GM19193 (cell line): ENCODE results near the gene AFMID.

ENCODE experiments used
- POLR2A ChIP-seq: IDR thresholded peaks from 4 replicates; pipeline ENCODE4 v1.6.1; 2011; ENCODE audit not compliant: insufficient read depth, insufficient read length; ENCODE audit errors: extremely low read depth

The AFMID gene

DNA sequence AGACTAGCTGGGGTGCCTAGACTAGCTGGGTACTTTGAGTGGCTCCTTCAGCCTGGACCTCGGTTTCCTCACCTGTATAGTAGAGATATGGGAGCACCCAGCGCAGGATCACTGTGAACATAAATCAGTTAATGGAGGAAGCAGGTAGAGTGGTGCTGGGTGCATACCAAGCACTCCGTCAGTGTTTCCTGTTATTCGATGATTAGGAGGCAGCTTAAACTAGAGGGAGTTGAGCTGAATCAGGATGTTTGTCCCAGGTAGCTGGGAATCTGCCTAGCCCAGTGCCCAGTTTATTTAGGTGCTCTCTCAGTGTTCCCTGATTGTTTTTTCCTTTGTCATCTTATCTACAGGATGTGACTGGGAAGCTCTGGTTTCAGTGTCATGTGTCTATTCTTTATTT is 35.9 kb downstream of the AFMID start:
- TF ChIP-seq POLR2A, result no peak

DNA sequence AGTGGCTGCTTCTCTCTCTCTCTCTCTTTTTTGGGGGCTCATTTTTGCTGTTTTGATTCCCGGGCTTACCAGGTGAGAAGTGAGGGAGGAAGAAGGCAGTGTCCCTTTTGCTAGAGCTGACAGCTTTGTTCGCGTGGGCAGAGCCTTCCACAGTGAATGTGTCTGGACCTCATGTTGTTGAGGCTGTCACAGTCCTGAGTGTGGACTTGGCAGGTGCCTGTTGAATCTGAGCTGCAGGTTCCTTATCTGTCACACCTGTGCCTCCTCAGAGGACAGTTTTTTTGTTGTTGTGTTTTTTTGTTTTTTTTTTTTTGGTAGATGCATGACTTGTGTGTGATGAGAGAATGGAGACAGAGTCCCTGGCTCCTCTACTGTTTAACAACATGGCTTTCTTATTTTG is 36.6 kb downstream of the AFMID start:
- TF ChIP-seq POLR2A, result no peak

DNA sequence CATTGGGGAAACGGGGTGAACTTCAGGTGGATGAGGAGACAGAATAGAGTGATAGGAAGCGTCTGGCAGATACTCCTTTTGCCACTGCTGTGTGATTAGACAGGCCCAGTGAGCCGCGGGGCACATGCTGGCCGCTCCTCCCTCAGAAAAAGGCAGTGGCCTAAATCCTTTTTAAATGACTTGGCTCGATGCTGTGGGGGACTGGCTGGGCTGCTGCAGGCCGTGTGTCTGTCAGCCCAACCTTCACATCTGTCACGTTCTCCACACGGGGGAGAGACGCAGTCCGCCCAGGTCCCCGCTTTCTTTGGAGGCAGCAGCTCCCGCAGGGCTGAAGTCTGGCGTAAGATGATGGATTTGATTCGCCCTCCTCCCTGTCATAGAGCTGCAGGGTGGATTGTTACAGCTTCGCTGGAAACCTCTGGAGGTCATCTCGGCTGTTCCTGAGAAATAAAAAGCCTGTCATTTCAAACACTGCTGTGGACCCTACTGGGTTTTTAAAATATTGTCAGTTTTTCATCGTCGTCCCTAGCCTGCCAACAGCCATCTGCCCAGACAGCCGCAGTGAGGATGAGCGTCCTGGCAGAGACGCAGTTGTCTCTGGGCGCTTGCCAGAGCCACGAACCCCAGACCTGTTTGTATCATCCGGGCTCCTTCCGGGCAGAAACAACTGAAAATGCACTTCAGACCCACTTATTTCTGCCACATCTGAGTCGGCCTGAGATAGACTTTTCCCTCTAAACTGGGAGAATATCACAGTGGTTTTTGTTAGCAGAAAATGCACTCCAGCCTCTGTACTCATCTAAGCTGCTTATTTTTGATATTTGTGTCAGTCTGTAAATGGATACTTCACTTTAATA is 37.3 kb downstream of the AFMID start:
- no peak for TF ChIP-seq POLR2A

DNA sequence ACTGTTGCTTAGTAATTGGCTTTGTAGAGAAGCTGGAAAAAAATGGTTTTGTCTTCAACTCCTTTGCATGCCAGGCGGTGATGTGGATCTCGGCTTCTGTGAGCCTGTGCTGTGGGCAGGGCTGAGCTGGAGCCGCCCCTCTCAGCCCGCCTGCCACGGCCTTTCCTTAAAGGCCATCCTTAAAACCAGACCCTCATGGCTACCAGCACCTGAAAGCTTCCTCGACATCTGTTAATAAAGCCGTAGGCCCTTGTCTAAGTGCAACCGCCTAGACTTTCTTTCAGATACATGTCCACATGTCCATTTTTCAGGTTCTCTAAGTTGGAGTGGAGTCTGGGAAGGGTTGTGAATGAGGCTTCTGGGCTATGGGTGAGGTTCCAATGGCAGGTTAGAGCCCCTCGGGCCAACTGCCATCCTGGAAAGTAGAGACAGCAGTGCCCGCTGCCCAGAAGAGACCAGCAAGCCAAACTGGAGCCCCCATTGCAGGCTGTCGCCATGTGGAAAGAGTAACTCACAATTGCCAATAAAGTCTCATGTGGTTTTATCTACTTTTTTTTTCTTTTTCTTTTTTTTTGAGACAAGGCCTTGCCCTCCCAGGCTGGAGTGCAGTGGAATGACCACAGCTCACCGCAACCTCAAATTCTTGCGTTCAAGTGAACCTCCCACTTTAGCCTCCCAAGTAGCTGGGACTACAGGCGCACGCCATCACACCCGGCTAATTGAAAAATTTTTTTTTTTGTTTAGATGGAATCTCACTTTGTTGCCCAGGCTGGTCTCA is 38.1 kb downstream of the AFMID start:
- TF ChIP-seq POLR2A, result no peak

DNA sequence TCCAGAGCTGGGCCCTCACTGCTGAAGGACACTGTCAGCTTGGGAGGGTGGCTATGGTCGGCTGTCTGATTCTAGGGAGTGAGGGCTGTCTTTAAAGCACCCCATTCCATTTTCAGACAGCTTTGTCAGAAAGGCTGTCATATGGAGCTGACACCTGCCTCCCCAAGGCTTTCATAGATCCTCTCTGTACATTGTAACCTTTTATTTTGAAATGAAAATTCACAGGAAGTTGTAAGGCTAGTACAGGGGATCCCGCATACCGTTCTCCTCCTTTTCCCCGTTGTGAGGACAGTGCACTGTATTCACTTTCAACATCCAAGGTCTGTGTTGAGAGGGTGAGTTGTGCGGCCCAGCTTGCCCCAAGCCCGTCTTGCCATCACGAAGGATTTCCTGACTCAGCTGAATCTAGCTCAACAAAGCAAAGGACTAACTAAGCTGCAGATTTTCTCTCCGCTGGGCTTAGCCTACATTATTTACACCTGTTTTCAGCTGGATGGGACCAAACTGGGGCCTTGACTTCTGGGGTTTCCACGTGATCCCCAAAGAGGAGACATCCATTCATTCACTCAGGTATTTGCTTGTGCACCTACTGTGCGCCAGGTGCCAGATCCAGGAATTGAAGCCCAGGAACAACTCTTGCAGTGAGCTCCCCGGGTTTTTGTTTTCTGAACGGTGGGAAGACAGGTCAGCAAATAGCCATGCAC is 39.0 kb downstream of the AFMID start:
- no peak for TF ChIP-seq POLR2A

DNA sequence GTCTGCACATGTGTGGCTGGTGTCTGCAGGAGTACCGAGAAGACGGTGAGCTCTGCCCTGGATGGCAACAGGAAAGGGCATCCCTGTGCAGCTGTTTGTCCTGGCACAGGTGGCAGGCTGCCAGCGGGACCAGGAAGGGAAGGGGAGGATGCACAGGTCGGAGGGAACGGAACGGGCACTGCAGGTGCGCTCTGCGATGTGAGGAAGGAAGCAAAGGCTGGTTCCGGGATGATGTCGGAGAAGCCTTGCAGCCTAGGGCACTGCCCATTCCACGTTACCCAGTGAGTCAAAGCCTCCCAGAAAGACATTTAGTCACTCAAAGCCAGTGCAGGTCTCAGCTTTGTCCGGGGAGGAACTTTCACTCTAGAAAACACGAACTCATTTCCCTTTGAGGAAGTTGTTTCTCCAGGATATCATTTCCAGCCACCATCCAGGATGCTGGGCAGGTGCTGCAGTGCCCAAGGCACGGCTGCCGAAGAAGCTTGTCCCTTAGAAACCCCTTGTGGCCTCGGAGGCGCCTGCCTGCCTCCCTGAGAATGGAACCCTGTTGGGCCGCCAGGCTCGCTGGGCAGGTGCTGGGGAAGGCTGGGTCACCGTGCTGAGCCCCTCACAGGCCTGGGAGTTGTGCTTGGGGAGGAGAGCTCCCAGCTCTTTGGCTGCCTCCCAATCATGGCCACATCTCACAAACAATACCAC is 39.7 kb downstream of the AFMID start:
- TF ChIP-seq POLR2A, result no peak

DNA sequence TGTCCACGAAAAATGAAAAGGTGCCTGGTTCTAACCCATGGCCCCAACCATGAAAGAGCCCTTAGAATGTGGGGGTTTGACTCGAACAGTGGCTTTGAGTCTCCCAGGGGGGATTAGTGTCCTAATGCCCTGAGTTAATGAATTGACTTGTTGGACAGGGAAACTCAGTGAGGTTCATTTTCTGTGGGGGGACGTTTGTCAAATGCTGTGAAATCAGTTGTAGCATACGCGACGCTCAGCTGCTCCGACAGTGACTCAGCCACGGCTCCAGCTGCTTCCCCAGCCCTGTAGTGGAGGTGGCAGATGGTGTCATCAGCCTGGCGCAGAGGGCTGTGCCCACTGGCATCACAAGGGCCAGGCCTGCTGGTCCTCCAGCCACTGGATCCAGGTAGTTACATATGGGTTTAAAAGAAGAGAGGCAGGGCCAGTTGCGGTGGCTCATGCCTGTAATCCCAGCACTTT is 40.3 kb downstream of the AFMID start:
- no peak for TF ChIP-seq POLR2A

DNA sequence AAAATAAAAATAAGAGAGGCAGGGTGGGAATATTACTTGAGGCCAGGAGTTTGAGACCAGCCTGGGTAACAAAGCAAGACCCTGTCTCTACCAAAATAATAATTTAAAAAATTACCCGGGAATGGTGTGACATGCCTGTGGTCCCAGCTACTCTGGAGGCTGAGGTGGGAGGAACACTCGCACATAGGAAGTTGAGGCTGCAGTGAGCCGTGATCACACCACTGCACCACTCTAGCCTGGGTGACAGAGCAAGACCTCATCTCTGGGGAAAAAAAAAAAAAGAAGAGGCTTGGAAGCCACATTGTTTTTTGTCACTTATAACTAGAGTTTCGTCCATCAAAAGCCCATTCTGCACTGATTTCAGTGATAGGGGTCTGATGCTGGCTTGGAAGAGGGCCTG is 41.0 kb downstream of the AFMID start:
- no peak for TF ChIP-seq POLR2A

DNA sequence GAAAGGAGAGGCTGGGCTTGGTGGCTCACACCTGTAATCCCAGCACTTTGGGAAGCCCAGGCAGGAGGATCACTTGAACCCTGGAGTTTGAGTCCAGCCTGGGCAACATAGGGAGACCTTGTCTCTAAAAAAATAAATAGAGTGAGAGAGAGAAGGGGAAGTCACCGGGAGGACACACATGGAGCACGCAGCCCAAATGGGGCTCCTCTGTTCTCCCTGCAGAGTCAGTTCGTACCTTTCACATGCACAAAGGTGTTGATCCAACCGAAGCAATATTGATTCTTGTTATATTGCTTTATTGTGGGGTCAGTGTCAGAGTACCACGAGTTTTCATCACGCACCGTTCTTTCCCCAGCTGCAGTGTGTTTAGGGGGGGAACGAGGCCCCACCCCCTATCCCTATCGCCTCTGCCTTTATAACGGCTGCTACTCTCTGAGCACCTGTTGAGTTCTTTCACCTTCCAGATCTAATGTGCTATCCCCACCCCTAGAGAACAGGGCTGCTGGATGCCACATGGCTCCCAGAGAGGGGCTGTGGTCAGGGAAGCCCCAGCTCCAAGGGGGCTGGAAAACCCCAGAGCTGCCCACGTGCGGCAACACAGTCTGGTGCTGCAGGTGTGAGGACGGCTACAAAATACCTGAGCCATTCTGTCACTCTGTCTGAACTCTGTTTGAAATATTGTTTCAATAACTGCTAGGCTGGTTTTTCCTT is 43.2 kb downstream of the AFMID start:
- TF ChIP-seq POLR2A, result no peak

DNA sequence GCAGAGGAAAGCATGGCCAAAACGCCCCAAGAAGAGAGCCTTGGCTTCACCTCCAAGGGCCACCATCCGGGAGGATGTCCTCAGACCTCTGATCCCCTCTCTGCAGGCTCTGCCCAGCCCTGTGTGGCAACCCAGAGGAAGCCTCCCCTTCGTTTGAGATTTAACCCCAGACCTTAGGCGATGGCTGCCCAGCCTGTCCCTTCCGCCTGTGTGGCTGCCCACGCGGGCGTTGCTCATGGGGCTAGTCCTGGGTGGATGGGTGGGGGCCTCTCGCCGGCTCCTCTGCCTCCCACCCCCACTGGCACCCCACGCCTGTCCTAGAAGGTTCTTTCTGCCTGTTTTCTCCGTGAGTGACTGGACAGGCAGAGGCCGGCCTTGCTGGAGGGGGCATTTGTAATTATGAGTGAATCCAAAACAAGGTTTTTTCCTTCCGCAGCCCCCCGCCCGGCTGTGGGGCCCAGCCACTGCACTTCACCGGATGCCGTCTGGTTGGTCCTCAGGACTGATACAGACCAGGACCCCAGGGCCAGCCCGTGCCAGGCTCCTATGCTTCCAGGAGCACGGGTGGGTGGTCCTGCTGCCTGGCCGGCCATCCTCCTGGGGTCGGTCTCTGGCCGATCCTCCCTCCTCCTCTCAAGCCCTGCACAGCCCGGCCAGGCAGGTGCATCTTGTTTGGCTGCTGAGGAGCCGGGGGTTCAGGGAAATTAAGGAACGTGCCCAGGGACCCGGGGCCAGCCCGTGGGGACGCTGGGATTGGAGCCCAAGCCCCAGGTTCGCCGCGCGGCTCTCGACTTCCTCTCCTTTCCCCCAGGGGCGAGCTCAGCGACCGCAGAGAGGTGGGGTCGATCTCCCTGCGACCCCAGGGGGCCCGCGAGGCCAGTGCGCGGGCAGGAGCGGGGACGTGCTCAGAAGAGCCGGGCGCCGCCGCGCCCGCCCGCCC is 44.1 kb downstream of the AFMID start, which contains the start of gene TMEM235:
Gene TMEM235, plus strand, starts transcription at position 636 of the 940 bp plus-strand sequence. CDS start 393 bp downstream, outside the sequence.
- no peak for TF ChIP-seq POLR2A

DNA sequence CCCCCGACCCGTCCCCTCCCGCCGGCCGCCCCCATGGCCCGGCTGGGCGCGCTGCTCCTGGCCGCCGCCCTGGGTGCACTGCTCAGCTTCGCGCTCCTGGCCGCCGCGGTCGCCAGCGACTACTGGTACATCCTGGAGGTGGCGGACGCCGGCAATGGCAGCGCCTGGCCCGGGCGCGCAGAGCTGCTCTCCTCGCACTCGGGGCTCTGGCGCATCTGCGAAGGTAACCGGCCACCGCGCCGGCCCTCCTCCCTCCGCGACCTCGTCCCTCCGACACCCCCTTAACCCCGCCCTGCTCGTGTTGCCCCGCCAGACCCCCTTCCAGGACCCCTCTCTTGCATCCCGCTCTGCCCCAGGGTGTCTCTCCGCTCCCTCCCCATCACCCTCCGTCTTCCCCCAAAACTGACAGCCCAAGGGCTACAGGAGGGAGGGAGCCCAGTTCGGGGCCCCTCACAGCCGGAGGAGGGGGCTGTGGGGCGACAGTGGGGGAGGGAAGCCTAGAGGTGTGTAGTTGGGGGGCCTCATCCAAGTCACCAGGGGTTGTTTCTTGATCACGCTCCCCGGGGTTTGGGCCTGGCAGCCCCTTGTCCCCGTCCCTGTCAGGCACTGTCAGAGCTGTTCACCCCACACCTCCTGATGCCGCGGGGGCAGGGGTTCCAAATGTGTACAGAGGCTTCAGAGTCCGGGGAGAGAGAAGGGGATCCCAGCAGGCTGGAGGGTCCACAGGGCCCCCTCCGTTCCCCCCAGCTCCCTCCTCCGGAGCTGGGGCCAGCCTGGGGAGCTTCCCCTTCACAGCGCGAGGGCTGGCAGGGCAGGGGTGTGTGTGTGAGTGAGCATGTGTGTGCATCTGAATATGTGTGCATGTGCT is 45.1 kb downstream of the AFMID start:
- no peak for TF ChIP-seq POLR2A

DNA sequence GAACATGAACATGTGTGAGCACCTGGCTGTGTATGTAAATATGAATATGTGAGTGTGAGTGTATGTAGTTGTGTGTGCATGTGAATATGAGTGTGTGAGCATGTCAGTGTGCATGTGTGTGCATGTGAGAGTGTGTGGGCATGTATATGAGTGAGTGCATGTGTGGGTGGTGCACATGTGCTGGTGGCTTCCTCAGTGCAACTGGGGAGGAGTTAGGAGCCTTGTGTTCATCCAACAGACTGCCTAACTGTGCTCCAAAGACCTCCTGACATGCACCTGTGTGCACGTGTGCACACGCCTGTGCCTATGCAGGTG is 45.7 kb downstream of the AFMID start:
- no peak for TF ChIP-seq POLR2A
